SU-DHL-6 (cell line): ENCODE measurements around the gene ITPK1.

Experiments
- H2AFZ ChIP-seq: fragments of 200-600 bp; sonication (generic); 2 replicates; pipeline ENCODE4 v1.6.1; 2014; ENCODE audit warnings: low read depth, mild to moderate bottlenecking, moderate library complexity, mixed read lengths, antibody characterized with exemption, low read length; ENCODE audit not compliant: severe bottlenecking
- H3F3A ChIP-seq: fragments of 200-600 bp; shearing (Covaris generic); 2 replicates; pipeline ENCODE4 v1.6.0; 2016; ENCODE audit warnings: antibody characterized with exemption, mild to moderate bottlenecking; ENCODE audit not compliant: insufficient read depth
- H3K27ac ChIP-seq: fragments of 200-600 bp; sonication (generic); 2 replicates; pipeline ENCODE4 v1.5.1; 2016; ENCODE audit warnings: low read depth, mild to moderate bottlenecking, low read length, moderate library complexity, mixed read lengths
- H3K27me3 ChIP-seq: fragments of 200-600 bp; sonication (generic), shearing (Covaris generic); 2 replicates; pipeline ENCODE4 v1.6.0; 2014; ENCODE audit warnings: mild to moderate bottlenecking, low read length
- H3K36me3 ChIP-seq: fragments of 200-600 bp; sonication (generic); 2 replicates; pipeline ENCODE4 v1.6.1; 2014; ENCODE audit warnings: mild to moderate bottlenecking, low read length, mixed read lengths
- H3K4me2 ChIP-seq: fragments of 300-600, 200-600 bp; shearing (Covaris generic), sonication (generic); 2 replicates; pipeline ENCODE4 v1.6.0; 2014; ENCODE audit warnings: low read length, low read depth, mild to moderate bottlenecking; ENCODE audit not compliant: poor library complexity, severe bottlenecking
- H3K4me3 ChIP-seq: fragments of 200-600 bp; sonication (generic); 2 replicates; pipeline ENCODE4 v1.5.1; 2014; ENCODE audit warnings: antibody characterized with exemption, low read length, mild to moderate bottlenecking, mixed read lengths; ENCODE audit not compliant: insufficient read depth, poor library complexity, severe bottlenecking
- H3K79me2 ChIP-seq: fragments of 200-600 bp; sonication (generic); 2 replicates; pipeline ENCODE4 v1.6.1; 2014; ENCODE audit warnings: mild to moderate bottlenecking, low read length, moderate library complexity; ENCODE audit not compliant: insufficient read depth
- H3K9ac ChIP-seq: fragments of 200-600 bp; sonication (generic); 2 replicates; pipeline ENCODE4 v1.7.0; 2014; ENCODE audit warnings: mild to moderate bottlenecking, low read length
- H3K9me2 ChIP-seq: fragments of 200-600 bp; sonication (generic); replicated peaks from 2 replicates; pipeline ENCODE4 v1.6.1; 2014; ENCODE audit warnings: low read length; ENCODE audit not compliant: insufficient read depth
- H3K9me3 ChIP-seq: fragments of 200-600 bp; sonication (generic); 2 replicates; pipeline ENCODE4 v1.6.1; 2014; ENCODE audit warnings: low read length, mixed read lengths; ENCODE audit not compliant: insufficient read depth
- H4K20me1 ChIP-seq: fragments of 200-600 bp; sonication (generic); 2 replicates; pipeline ENCODE4 v1.6.1; 2014; ENCODE audit warnings: low read depth, mild to moderate bottlenecking, antibody characterized with exemption, low read length, moderate library complexity, mixed read lengths
- CTCF ChIP-seq: fragments of 200-600 bp; sonication (generic); IDR thresholded peaks from one replicate; pipeline ENCODE4 v1.5.1; 2017; ENCODE audit warnings: antibody characterized with exemption, mild to moderate bottlenecking, low read length, moderate library complexity; ENCODE audit not compliant: insufficient read depth, poor library complexity, severe bottlenecking
- EZH2phosphoT487 ChIP-seq: fragments of 200-600 bp; sonication (generic), shearing (Covaris generic); conservative IDR thresholded peaks from 2 replicates; pipeline ENCODE4 v1.6.1; 2018; ENCODE audit warnings: mild to moderate bottlenecking, antibody characterized with exemption, low read length, moderate library complexity, mixed read lengths

ITPK1 gene

DNA sequence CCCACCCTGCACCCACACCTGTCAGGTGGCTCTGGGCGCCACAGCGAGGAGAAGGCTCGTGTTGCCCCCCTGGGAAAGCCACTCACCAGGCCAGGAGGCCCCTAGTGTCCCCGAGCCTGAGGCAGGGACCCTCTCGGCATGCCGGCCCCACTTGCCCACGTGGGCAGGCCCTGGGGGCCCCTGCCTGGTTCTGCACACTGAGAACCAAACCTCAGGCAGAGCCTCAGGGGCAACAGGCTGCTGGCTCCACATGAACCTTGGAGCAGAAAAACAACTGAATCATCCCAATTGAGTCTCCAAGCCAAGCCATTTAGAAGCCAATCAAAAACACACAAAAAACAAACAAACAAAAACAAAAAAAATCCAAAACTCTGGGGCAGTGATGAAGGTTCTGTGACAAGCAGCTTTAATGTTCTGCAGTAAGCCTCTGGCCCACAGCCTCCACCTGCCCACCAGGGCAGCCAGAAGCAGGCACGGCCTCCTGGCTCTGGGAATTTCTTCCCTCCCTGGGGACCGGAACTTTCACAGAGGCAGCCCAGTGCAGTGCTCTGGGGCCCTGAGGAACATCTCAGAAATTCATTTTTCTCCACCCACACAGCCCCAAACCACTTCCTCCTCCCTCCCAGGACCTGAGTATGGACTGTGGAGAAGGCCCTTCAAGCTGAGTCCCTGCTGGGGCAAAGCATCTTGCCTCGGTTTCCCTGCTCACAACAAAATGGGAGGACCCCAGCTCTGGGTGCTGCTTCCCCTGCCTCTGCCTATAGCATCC is 102.6 kb downstream of the ITPK1 start:
- no peaks in the 10 kb centered on the region for H3K79me2 ChIP-seq

GRCh38 chr14:93012506-93012905 is 103.2 kb downstream of the ITPK1 start:
- no peaks in the 10 kb centered on the region for H3F3A ChIP-seq
- H3K27me3 ChIP-seq = no peaks in the 10 kb centered on the region
- H3K9ac ChIP-seq = no peak overlapping the region
- H3K4me2 ChIP-seq = no peak overlapping the region
- no peaks in the 10 kb centered on the region for H3K36me3 ChIP-seq
- H3K9me3 ChIP-seq = no peaks in the 10 kb centered on the region
- H3K27ac ChIP-seq = no peak overlapping the region
- no peak for TF ChIP-seq EZH2phosphoT487
- H2AFZ ChIP-seq = no peak overlapping the region
- H3K4me3 ChIP-seq = no peak overlapping the region
- no peaks in the 10 kb centered on the region for H4K20me1 ChIP-seq
- no peaks in the 10 kb centered on the region for H3K9me2 ChIP-seq
- no peaks in the 10 kb centered on the region for H3K79me2 ChIP-seq

More for the DNA sequence above, 102.6 kb downstream of the ITPK1 start:
- Histone ChIP-seq H3K27ac (no peak overlapping the region), H2AFZ (no peak overlapping the region), H3K4me2 (no peak overlapping the region), H3K9me2 (no peaks in the 10 kb centered on the region), H3K9me3 (no peaks in the 10 kb centered on the region), H3F3A (no peaks in the 10 kb centered on the region), H3K9ac (no peak overlapping the region), H3K4me3 (no peak overlapping the region), H3K36me3 (no peaks in the 10 kb centered on the region), H3K27me3 (no peaks in the 10 kb centered on the region), H4K20me1 (no peaks in the 10 kb centered on the region)
- TF ChIP-seq EZH2phosphoT487 = no peak
- TF ChIP-seq CTCF = no peak

DNA sequence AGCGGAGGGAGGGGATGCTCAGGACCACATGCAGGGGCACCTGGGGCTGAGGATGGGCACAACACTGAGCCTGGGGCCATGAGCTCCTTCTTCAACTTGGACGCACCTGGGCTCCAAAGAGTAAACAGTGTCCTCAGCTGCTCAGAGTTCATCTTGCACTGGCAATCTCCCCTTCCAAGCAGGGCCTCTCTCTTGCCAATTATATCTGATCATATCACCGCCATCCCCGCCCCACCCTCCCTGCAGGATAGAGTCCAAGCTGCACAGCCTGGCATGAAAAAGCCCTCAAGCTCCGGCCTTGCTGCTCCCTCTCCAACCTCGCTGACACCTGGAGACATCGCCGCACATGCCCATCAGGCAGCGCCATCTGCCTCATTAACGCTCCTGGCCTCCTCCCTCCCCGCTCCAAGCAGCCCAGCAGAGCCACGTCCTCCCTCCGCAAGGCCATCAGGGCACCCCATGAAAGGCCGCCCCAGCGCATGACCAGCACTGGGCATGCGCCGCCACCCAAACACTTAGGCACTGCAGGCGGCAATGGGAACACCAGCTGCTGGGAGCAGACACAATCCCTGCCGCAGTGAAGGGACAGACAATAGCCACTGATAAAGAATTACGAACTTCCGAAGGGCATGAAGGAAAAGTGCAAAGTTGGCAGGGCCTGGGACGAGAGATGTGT is 103.9 kb downstream of the ITPK1 start:
- TF ChIP-seq EZH2phosphoT487 = no peak
- no peak for TF ChIP-seq CTCF

DNA sequence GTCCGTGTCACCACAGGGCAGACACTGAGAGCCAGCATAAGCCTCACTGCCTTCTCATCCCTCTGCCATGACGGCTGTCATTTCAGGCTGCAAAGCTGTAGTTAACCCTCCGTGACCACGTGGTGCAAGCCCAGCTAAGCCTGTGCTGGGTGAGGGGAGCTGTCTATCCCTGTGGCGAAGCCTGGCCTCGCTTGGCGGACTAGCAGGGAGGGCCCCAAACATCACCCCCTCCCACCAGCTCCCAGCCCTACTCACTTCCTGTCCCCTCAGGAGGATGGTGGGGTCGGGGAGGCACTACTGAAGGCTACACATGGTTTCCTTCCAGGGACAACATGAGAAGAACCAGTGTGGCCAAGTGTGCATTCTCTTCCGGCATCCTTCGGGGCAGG is 104.6 kb downstream of the ITPK1 start:
- no peaks in the 10 kb centered on the region for H4K20me1 ChIP-seq
- H3K36me3 ChIP-seq = no peaks in the 10 kb centered on the region
- no peak overlapping the region for H2AFZ ChIP-seq
- no peaks in the 10 kb centered on the region for H3K9me2 ChIP-seq
- H3K4me3 ChIP-seq = no peak overlapping the region
- TF ChIP-seq EZH2phosphoT487 (no peak), CTCF (no peak)
- H3K27me3 ChIP-seq = no peaks in the 10 kb centered on the region
- no peak overlapping the region for H3K9ac ChIP-seq
- H3K27ac ChIP-seq = no peak overlapping the region
- H3K79me2 ChIP-seq = no peaks in the 10 kb centered on the region
- H3F3A ChIP-seq = no peaks in the 10 kb centered on the region
- no peak overlapping the region for H3K4me2 ChIP-seq
- no peaks in the 10 kb centered on the region for H3K9me3 ChIP-seq

More for the DNA sequence above, 103.9 kb downstream of the ITPK1 start:
- Histone ChIP-seq H3F3A (no peaks in the 10 kb centered on the region), H3K27ac (no peak overlapping the region), H3K9me3 (no peaks in the 10 kb centered on the region), H3K36me3 (no peaks in the 10 kb centered on the region), H2AFZ (no peak overlapping the region), H3K27me3 (no peaks in the 10 kb centered on the region), H3K9ac (no peak overlapping the region), H3K4me3 (no peak overlapping the region), H4K20me1 (no peaks in the 10 kb centered on the region), H3K4me2 (no peak overlapping the region), H3K79me2 (no peaks in the 10 kb centered on the region), H3K9me2 (no peaks in the 10 kb centered on the region)
